ENCODE results near the gene TPCN2.
"Not testable (repeated sequence)": the region's sequence is repeated elsewhere in the genome, so short reads cannot be mapped to it uniquely, and the experiment has no call there.

Gene TPCN2

DNA sequence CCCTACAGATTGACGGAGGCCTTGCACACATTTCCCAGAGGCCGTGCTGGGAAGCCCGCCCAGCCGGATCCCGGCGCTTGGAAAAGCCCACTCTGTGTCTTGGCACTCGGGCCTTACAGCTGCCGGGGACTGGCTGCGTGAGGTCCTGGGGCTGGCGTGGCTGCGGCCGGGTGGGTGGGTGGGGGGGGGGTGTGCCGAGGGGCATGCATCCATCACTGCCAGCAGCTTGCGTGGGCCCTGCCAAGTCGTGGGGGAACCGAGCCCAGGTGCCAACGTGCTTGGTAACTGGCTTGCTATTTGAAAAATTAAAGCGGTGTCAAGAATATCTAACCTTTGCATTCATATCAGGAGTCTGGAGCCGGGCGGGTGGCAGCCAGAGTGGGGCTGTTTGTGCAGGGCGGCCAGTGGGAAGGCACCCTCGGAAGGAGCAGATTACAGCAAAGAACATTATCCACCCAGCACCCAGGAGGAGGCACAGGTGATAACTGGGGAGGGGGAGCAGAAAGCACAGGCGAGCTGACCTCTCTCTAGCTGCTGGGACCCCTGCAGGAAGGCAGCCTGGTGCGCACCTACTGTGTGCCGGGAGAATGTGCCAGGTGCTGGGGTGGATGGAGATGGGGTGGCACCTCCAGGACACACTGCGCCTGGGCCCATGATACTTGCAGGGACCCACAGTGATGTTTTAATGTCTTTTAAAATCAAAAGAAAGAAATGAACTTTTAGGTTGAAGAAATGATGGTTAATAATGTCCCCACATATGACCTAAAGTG lies 78.5 kb downstream of the TPCN2 start:
- no peak overlapping the region for H3K27ac ChIP-seq (ENCODE audit: low read depth, low read length)
- H3K27me3 ChIP-seq (ENCODE audit: control insufficient read depth, insufficient read depth, low read length), result no peaks in the 10 kb centered on the region
- peaks cover 29% of the 10 kb centered on the region for H3K4me1 ChIP-seq (ENCODE audit: control insufficient read depth, insufficient read depth, low read length)
- peaks cover 22% of the 10 kb centered on the region; the same call in 1 of the 2 replicates for H3K9me3 ChIP-seq (ENCODE audit: control insufficient read depth, insufficient read depth, low read depth, low read length)
- no peaks in the 10 kb centered on the region for H3K36me3 ChIP-seq (ENCODE audit: control insufficient read depth, insufficient read depth, low read length)
- no peak overlapping the region for H3K4me3 ChIP-seq (ENCODE audit: low read depth, low read length)
- no peak overlapping the region for H3K9ac ChIP-seq (ENCODE audit: low read length)

GRCh38 chr11:69127884-69128283 lies 79.2 kb downstream of the TPCN2 start:
- no peak overlapping the region for H3K9ac ChIP-seq (ENCODE audit: low read length)
- no peak overlapping the region for H3K27ac ChIP-seq (ENCODE audit: low read depth, low read length)
- H3K27me3 ChIP-seq (ENCODE audit: control insufficient read depth, insufficient read depth, low read length), result no peaks in the 10 kb centered on the region
- H3K9me3 ChIP-seq (ENCODE audit: control insufficient read depth, insufficient read depth, low read depth, low read length), result peaks cover 28% of the 10 kb centered on the region
- no peak overlapping the region for H3K4me3 ChIP-seq (ENCODE audit: low read depth, low read length)
- peaks cover 25% of the 10 kb centered on the region for H3K4me1 ChIP-seq (ENCODE audit: control insufficient read depth, insufficient read depth, low read length)
- no peaks in the 10 kb centered on the region for H3K36me3 ChIP-seq (ENCODE audit: control insufficient read depth, insufficient read depth, low read length)

DNA sequence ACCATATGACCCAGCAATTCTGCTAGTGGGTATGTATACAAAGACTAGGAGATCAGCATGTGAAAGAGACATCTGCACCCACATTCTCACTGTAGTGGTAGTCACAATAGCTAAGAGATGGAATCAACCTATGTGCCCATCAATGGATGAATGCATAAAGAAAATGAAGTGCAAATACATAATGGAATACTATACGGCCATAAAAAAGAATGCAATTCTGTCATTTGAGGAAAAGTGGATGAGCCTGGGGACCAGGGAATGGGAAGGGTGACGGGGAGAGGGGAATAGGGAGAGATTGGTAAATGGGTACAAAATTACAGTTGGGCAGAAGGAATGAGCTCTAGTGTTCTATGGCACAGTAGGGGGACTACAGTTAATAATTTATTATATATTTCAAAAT lies 80.3 kb downstream of the TPCN2 start:
- peaks cover 37% of the 10 kb centered on the region for H3K9me3 ChIP-seq (ENCODE audit: control insufficient read depth, insufficient read depth, low read depth, low read length)
- no peak overlapping the region for H3K9ac ChIP-seq (ENCODE audit: low read length)
- H3K27me3 ChIP-seq (ENCODE audit: control insufficient read depth, insufficient read depth, low read length), result no peaks in the 10 kb centered on the region
- peaks cover 16% of the 10 kb centered on the region for H3K4me1 ChIP-seq (ENCODE audit: control insufficient read depth, insufficient read depth, low read length)
- no peak overlapping the region for H3K27ac ChIP-seq (ENCODE audit: low read depth, low read length)
- no peaks in the 10 kb centered on the region for H3K36me3 ChIP-seq (ENCODE audit: control insufficient read depth, insufficient read depth, low read length)
- H3K4me3 ChIP-seq (ENCODE audit: low read depth, low read length), result no peak overlapping the region

- H3K27ac ChIP-seq (ENCODE audit: low read depth, low read length), result no peak overlapping the region
These were observed 80.9 kb downstream of the TPCN2 start for GRCh38 chr11:69129647-69130046.

DNA sequence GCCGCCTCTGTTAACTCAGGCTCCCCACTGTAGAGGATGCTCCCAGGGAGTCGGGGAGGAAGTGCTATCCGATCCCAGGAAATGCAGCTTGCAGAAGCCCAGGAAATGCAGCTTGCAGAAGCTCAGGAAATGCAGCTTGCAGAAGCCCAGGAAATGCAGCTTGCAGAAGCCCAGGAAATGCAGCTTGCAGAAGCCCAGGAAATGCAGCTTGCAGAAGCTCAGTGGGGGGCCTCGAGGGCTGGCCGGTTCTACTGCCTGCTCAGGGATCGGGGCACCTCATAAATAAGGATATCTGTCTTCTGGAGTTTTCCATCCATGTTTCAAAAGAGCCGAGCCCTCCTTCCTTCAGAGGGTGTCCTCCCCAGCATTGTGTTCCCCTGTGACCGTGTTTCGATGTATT lies 81.9 kb downstream of the TPCN2 start:
- no peak overlapping the region for H3K27ac ChIP-seq (ENCODE audit: low read depth, low read length)
- no peak overlapping the region for H3K9ac ChIP-seq (ENCODE audit: low read length)
- peaks cover 34% of the 10 kb centered on the region for H3K9me3 ChIP-seq (ENCODE audit: control insufficient read depth, insufficient read depth, low read depth, low read length)
- no peaks in the 10 kb centered on the region for H3K27me3 ChIP-seq (ENCODE audit: control insufficient read depth, insufficient read depth, low read length)
- H3K4me3 ChIP-seq (ENCODE audit: low read depth, low read length), result no peak overlapping the region
- H3K36me3 ChIP-seq (ENCODE audit: control insufficient read depth, insufficient read depth, low read length), result no peaks in the 10 kb centered on the region
- peaks cover 13% of the 10 kb centered on the region for H3K4me1 ChIP-seq (ENCODE audit: control insufficient read depth, insufficient read depth, low read length)

More at GRCh38 chr11:69129647-69130046, 80.9 kb downstream of the TPCN2 start:
- Histone ChIP-seq H3K9me3 (ENCODE audit: control insufficient read depth, insufficient read depth, low read depth, low read length) (peaks cover 36% of the 10 kb centered on the region), H3K4me3 (ENCODE audit: low read depth, low read length) (no peak overlapping the region), H3K36me3 (ENCODE audit: control insufficient read depth, insufficient read depth, low read length) (no peaks in the 10 kb centered on the region), H3K9ac (ENCODE audit: low read length) (no peak overlapping the region), H3K4me1 (ENCODE audit: control insufficient read depth, insufficient read depth, low read length) (peaks cover 13% of the 10 kb centered on the region), H3K27me3 (ENCODE audit: control insufficient read depth, insufficient read depth, low read length) (no peaks in the 10 kb centered on the region)

DNA sequence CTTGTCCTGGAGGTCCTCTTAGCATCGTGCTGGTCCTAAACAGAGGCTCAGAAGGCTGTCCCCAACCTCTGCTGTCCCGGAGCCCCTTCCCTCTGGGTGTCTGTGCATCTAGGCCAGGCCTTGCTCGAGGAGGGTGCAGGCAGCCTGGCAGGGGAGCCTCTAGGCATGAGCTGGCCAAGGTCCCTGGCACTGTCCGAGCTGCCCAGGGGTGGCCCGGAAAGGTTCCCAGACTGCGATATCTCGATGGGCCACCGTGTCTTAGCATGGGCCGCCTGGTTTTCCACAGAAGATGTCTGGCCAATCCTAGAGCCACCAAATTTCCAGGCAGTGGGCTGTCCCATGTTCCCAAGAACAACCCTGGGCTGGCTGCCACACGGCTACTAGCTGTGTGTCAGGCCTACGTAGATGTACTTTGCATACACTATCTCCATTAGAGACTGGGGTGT lies 82.4 kb downstream of the TPCN2 start:
- H3K4me3 ChIP-seq (ENCODE audit: low read depth, low read length), result no peak overlapping the region
- no peak overlapping the region for H3K27ac ChIP-seq (ENCODE audit: low read depth, low read length)
- no peak overlapping the region for H3K9ac ChIP-seq (ENCODE audit: low read length)
- no peaks in the 10 kb centered on the region for H3K27me3 ChIP-seq (ENCODE audit: control insufficient read depth, insufficient read depth, low read length)
- H3K36me3 ChIP-seq (ENCODE audit: control insufficient read depth, insufficient read depth, low read length), result no peaks in the 10 kb centered on the region
- H3K9me3 ChIP-seq (ENCODE audit: control insufficient read depth, insufficient read depth, low read depth, low read length), result peaks cover 34% of the 10 kb centered on the region
- peaks cover 13% of the 10 kb centered on the region for H3K4me1 ChIP-seq (ENCODE audit: control insufficient read depth, insufficient read depth, low read length)

- H3K9ac ChIP-seq (ENCODE audit: low read length), result no peak overlapping the region
- H3K27me3 ChIP-seq (ENCODE audit: control insufficient read depth, insufficient read depth, low read length), result no peaks in the 10 kb centered on the region
- peaks cover 13% of the 10 kb centered on the region for H3K4me1 ChIP-seq (ENCODE audit: control insufficient read depth, insufficient read depth, low read length)
- no peak overlapping the region for H3K4me3 ChIP-seq (ENCODE audit: low read depth, low read length)
- no peaks in the 10 kb centered on the region for H3K36me3 ChIP-seq (ENCODE audit: control insufficient read depth, insufficient read depth, low read length)
- H3K27ac ChIP-seq (ENCODE audit: low read depth, low read length), result no peak overlapping the region
- peaks cover 34% of the 10 kb centered on the region for H3K9me3 ChIP-seq (ENCODE audit: control insufficient read depth, insufficient read depth, low read depth, low read length)
These were observed 83.0 kb downstream of the TPCN2 start for GRCh38 chr11:69131644-69132300.

DNA sequence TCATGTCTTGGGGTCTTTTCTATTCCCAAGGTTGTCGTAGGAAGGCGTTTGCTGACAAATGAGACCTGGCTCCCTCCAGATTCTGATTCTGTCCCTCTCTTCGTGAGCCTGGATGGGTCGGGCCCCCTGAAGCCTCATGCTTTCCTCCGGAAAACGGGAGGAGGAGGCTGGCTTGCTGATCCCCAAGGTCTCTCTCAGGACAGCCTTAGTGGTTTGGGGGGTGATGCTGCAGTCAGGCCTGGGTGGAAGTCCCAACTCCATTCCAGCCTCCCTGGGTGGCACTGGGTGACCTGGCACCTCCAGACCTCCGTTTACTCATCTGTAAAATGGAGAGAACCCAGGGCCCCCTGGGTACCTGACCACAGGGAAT lies 83.6 kb downstream of the TPCN2 start:
- Histone ChIP-seq H3K27ac (ENCODE audit: low read depth, low read length) (no peak overlapping the region), H3K36me3 (ENCODE audit: control insufficient read depth, insufficient read depth, low read length) (no peaks in the 10 kb centered on the region), H3K27me3 (ENCODE audit: control insufficient read depth, insufficient read depth, low read length) (no peaks in the 10 kb centered on the region), H3K4me3 (ENCODE audit: low read depth, low read length) (no peak overlapping the region), H3K9ac (ENCODE audit: low read length) (no peak overlapping the region), H3K9me3 (ENCODE audit: control insufficient read depth, insufficient read depth, low read depth, low read length) (peaks cover 34% of the 10 kb centered on the region), H3K4me1 (ENCODE audit: control insufficient read depth, insufficient read depth, low read length) (peaks cover 13% of the 10 kb centered on the region)

- peaks cover 13% of the 10 kb centered on the region for H3K4me1 ChIP-seq (ENCODE audit: control insufficient read depth, insufficient read depth, low read length)
- H3K9ac ChIP-seq (ENCODE audit: low read length), result no peak overlapping the region
- no peaks in the 10 kb centered on the region for H3K27me3 ChIP-seq (ENCODE audit: control insufficient read depth, insufficient read depth, low read length)
- peaks cover 25% of the 10 kb centered on the region for H3K9me3 ChIP-seq (ENCODE audit: control insufficient read depth, insufficient read depth, low read depth, low read length)
- H3K4me3 ChIP-seq (ENCODE audit: low read depth, low read length), result no peak overlapping the region
- no peaks in the 10 kb centered on the region for H3K36me3 ChIP-seq (ENCODE audit: control insufficient read depth, insufficient read depth, low read length)
- no peak overlapping the region for H3K27ac ChIP-seq (ENCODE audit: low read depth, low read length)
These were observed 84.5 kb downstream of the TPCN2 start for GRCh38 chr11:69133251-69133650.

GRCh38 chr11:69134182-69134581 lies 85.5 kb downstream of the TPCN2 start:
- peaks cover 16% of the 10 kb centered on the region for H3K9me3 ChIP-seq (ENCODE audit: control insufficient read depth, insufficient read depth, low read depth, low read length)
- peaks cover 13% of the 10 kb centered on the region for H3K4me1 ChIP-seq (ENCODE audit: control insufficient read depth, insufficient read depth, low read length)
- not testable (repeated sequence) for H3K27ac ChIP-seq (ENCODE audit: low read depth, low read length); H3K36me3 ChIP-seq (ENCODE audit: control insufficient read depth, insufficient read depth, low read length); H3K27me3 ChIP-seq (ENCODE audit: control insufficient read depth, insufficient read depth, low read length); H3K4me3 ChIP-seq (ENCODE audit: low read depth, low read length); H3K9ac ChIP-seq (ENCODE audit: low read length)

DNA sequence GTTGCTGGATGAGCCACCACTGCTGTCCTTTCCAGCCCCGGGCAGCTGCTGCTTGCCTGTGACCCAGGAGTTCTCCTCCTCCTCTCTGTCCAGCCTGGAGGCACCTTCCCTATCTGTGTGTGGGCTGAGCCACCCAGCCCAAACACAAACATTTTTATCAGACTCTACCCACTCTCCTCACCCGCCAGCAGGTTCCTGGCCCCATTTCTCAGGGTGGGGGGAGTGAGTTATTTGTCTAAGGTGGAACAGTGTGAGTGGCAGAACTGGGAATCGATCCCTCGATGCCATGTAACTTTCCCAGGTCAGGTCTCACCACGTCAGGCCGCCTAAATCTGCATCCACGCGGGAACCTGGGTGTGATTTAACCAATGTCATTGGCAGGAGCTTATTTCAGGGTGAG lies 86.2 kb downstream of the TPCN2 start:
- H3K27me3 ChIP-seq (ENCODE audit: control insufficient read depth, insufficient read depth, low read length), result no peaks in the 10 kb centered on the region
- H3K36me3 ChIP-seq (ENCODE audit: control insufficient read depth, insufficient read depth, low read length), result no peaks in the 10 kb centered on the region
- H3K27ac ChIP-seq (ENCODE audit: low read depth, low read length), result no peak overlapping the region
- peaks cover 16% of the 10 kb centered on the region for H3K9me3 ChIP-seq (ENCODE audit: control insufficient read depth, insufficient read depth, low read depth, low read length)
- peaks cover 13% of the 10 kb centered on the region for H3K4me1 ChIP-seq (ENCODE audit: control insufficient read depth, insufficient read depth, low read length)
- no peak overlapping the region for H3K4me3 ChIP-seq (ENCODE audit: low read depth, low read length)
- no peak overlapping the region for H3K9ac ChIP-seq (ENCODE audit: low read length)
